Measurements from ENCODE around the gene JOSD2. TPM values are rescaled to one million over a fixed set of nuclear protein-coding genes. Genes with fewer than 3 reads are reported as not detected.

Gene JOSD2
- total RNA-seq, 2 donors from 2014 or later: 32.7 to 35.6 TPM

GRCh38 chr19:50516964-50517703, 6.1 kb upstream of the JOSD2 start:
- DNase-seq: no peak
- intact Hi-C loops (cut with DNase I, micrococcal nuclease): no loop called here
- no peak for ATAC-seq

- ATAC-seq (no peak), DNase-seq (no peak)
- intact Hi-C loops (cut with DNase I, micrococcal nuclease): no loop called here
These were observed 5.5 kb upstream of the JOSD2 start for GRCh38 chr19:50516456-50516855.

- intact Hi-C loops (cut with DNase I, micrococcal nuclease): no loop called here
- DNase-seq (no peak), ATAC-seq (no peak)
These were observed 4.2 kb upstream of the JOSD2 start for GRCh38 chr19:50515168-50515561.

- no peak for ATAC-seq
- intact Hi-C loops (cut with DNase I, micrococcal nuclease): no loop called here
- no peak for DNase-seq
These were observed 3.6 kb upstream of the JOSD2 start for GRCh38 chr19:50514346-50515167.

GRCh38 chr19:50513746-50514345, 2.9 kb upstream of the JOSD2 start, which contains the start of gene ASPDH:
TSS of gene ASPDH (minus strand) at chr19:50513913. CDS start at chr19:50513823, 90 bp downstream.
- intact Hi-C loops (cut with DNase I, micrococcal nuclease): no loop called here
- DNase-seq (no peak), ATAC-seq (no peak)

GRCh38 chr19:50512999-50513745, 2.2 kb upstream of the JOSD2 start:
- DNase-seq (no peak), ATAC-seq (no peak)
- intact Hi-C loops (cut with DNase I, micrococcal nuclease): no loop called here

GRCh38 chr19:50512112-50512998, 1.4 kb upstream of the JOSD2 start:
- no peak for ATAC-seq
- intact Hi-C loops (cut with DNase I, micrococcal nuclease): no loop called here
- peak in 1 of 2 donors; percentile 38 for DNase-seq

- ATAC-seq (no peak), DNase-seq (no peak)
- intact Hi-C loops (cut with DNase I, micrococcal nuclease): no loop called here
These were observed 307 bp downstream of the JOSD2 start for GRCh38 chr19:50510700-50511068.

GRCh38 chr19:50510121-50510670, 795 bp downstream of the JOSD2 start:
- ATAC-seq (no peak), DNase-seq (peak in 1 of 2 donors; percentile 42)
- intact Hi-C loops (cut with DNase I, micrococcal nuclease): no loop called here

- no peak for DNase-seq
- intact Hi-C loops (cut with DNase I, micrococcal nuclease): no loop called here
- ATAC-seq: no peak
These were observed 1.6 kb downstream of the JOSD2 start for GRCh38 chr19:50509366-50509765.

- DNase-seq (no peak), ATAC-seq (no peak)
- intact Hi-C loops (cut with DNase I, micrococcal nuclease): no loop called here
These were observed 2.2 kb downstream of the JOSD2 start for GRCh38 chr19:50508843-50509190.

GRCh38 chr19:50507376-50507775, 3.6 kb downstream of the JOSD2 start:
- DNase-seq (no peak), ATAC-seq (no peak)
- intact Hi-C loops (cut with DNase I, micrococcal nuclease): no loop called here

- ATAC-seq (no peak), DNase-seq (no peak)
- intact Hi-C loops (cut with DNase I, micrococcal nuclease): no loop called here
These were observed 4.3 kb downstream of the JOSD2 start for GRCh38 chr19:50506700-50507099.

- DNase-seq: no peak
- ATAC-seq: no peak
- intact Hi-C loops (cut with DNase I, micrococcal nuclease): no loop called here
These were observed 5.0 kb downstream of the JOSD2 start for GRCh38 chr19:50505856-50506611.

GRCh38 chr19:50501568-50502475, 9.2 kb downstream of the JOSD2 start:
- intact Hi-C loops (cut with DNase I, micrococcal nuclease): no loop called here
- DNase-seq (no peak), ATAC-seq (no peak)

- peak; percentile 66 for ATAC-seq
- no peak for DNase-seq
- intact Hi-C loops (cut with DNase I, micrococcal nuclease): no loop called here
These were observed 9.8 kb downstream of the JOSD2 start for GRCh38 chr19:50501186-50501567.
